Neural cell (in vitro differentiated cells): ENCODE data around the gene KCNQ1OT1.

Experiments
- EP300 ChIP-seq: fragments of 450-650 bp; conservative IDR thresholded peaks from 2 replicates; pipeline ENCODE4 v1.6.1; 2014; ENCODE audit warnings: antibody characterized with exemption, mild to moderate bottlenecking, moderate library complexity; ENCODE audit not compliant: poor library complexity, severe bottlenecking
- TF ChIP-seq, protein P1 (sequence below): fragments of 450-650 bp; IDR thresholded peaks from 2 replicates; pipeline ENCODE4 v1.5.1; 2014; ENCODE audit warnings: antibody characterized with exemption, mild to moderate bottlenecking, moderate library complexity; ENCODE audit not compliant: poor library complexity, severe bottlenecking

DNA sequence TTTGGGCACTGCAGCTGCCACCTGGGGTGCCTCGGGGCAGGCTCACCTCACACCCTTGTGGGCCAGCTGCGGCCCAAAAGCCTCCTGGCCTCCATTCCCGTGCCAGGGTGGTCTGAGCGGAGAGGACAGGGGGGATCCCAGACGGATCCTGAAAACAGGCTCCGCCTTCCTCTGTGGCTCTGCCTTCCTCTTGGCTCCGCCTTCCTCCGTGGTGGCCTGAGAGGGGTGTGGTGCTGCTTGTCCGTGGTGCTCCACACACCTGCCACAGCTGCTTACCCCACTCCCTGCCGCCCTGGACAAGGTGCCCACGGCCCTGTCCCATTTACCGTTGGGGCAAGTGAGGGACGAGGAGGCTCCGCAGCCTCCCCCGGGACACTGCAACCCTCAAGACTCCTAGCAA lies 23.2 kb upstream of the KCNQ1OT1 start:
- TF ChIP-seq, protein P1, sequence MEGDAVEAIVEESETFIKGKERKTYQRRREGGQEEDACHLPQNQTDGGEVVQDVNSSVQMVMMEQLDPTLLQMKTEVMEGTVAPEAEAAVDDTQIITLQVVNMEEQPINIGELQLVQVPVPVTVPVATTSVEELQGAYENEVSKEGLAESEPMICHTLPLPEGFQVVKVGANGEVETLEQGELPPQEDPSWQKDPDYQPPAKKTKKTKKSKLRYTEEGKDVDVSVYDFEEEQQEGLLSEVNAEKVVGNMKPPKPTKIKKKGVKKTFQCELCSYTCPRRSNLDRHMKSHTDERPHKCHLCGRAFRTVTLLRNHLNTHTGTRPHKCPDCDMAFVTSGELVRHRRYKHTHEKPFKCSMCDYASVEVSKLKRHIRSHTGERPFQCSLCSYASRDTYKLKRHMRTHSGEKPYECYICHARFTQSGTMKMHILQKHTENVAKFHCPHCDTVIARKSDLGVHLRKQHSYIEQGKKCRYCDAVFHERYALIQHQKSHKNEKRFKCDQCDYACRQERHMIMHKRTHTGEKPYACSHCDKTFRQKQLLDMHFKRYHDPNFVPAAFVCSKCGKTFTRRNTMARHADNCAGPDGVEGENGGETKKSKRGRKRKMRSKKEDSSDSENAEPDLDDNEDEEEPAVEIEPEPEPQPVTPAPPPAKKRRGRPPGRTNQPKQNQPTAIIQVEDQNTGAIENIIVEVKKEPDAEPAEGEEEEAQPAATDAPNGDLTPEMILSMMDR = no peak
- TF ChIP-seq EP300 = no peak
